HG03469 (cell line): ENCODE measurements around the gene UBXN2A.

Experiments
- ATAC-seq: cut with Tn5 transposase; IDR thresholded peaks from one replicate; pipeline ENCODE4 v1.9.1; 2021; ENCODE audit warnings: mild to moderate bottlenecking, moderate library complexity, moderate number of reproducible peaks; ENCODE audit not compliant: unreplicated experiment

Gene UBXN2A, protein sequence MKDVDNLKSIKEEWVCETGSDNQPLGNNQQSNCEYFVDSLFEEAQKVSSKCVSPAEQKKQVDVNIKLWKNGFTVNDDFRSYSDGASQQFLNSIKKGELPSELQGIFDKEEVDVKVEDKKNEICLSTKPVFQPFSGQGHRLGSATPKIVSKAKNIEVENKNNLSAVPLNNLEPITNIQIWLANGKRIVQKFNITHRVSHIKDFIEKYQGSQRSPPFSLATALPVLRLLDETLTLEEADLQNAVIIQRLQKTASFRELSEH

DNA sequence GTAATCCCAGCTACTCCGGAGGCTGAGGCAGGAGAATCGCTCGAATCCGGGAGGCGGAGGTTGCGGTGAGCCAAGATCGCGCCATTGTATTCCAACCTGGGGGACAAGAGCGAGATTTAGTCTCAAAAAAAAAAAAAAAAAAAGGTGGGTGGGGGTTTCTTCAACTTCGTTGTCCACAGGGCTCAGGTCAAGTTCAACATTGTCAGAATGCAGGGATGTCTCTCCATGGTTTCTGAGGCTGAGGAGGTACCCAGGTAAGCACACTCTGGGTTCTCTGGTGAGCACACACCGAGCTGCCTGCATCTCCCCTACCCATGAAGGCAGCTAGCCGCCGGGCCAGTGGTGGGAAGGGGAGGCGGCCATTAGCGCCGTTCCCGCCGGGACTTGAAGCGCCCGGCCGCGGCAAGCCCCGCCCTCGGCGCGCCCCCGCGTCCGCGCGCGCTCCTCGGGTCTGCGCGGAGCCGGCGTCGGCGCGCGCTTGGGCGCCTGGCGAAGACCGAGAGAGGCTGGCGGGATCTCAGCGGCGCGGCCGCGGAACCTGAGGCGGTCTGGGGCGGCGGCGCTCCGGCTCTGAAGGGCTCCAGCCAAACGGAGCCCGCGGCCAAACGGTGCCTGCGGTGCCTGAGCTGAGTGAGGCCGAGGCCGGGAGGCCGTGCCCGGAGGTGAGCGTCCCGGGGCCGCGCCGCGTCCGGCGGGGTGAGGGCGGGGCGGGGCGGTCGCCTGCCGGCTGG is at the start of gene UBXN2A:
Gene UBXN2A, plus strand, starts transcription at position 477 of the 731 bp plus-strand sequence. CDS start 17,852 bp downstream, outside the sequence.
- peak; percentile 52 for ATAC-seq

DNA sequence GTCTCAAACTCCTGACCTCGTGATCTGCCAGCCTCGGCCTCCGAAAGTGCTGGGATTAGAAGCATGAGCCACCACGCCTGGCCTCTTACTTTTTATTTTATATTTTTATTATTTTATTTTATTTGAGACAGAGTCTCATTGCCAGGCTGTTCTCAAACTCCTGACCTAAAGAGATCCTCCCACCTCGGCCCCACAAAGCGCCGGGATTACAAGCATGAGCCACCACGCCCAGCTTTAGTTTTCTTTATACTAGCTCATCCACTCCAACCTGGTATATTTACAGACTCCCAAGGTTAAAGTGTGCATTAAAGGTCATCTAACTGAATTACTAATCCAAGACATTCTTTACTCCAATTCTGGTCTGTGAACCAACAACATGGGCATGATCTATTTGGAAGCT is 40.1 kb upstream of the UBXN2A start:
- no peak for ATAC-seq

DNA sequence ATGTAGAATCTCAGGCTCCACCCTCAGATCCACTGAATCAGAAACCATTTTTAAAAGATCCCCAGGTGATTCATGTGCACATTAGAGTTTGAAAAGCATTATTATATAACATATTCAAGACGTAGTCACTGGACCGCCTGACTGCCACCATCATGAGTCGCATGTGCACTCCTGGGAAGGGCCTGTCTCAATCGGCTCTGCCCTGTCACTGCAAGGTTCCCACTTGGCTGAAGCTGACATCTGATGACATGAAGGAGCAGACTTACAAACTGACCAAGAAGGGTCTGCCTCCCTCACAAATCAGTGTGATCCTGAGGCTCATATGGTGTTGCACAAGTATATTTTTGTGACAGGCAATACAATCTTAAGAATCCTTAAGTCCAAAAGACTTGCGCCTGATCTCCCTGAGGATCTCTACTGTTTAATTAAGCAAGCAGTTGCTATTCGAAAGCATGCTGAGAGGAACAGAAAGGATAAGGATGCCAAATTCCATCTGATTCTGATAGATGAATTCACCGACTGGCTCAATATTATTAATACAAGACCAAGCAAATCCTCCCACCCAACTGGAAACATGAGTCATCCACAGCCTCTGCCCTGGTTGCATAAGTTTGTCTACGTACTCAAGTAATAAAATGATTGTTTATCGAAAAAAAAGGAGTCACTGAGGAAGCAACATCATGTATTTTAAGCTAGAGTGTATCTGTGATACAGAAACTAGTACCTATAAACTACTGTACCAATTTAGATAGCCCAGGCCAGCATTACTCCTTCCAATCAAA is 39.5 kb upstream of the UBXN2A start:
- ATAC-seq = no peak

DNA sequence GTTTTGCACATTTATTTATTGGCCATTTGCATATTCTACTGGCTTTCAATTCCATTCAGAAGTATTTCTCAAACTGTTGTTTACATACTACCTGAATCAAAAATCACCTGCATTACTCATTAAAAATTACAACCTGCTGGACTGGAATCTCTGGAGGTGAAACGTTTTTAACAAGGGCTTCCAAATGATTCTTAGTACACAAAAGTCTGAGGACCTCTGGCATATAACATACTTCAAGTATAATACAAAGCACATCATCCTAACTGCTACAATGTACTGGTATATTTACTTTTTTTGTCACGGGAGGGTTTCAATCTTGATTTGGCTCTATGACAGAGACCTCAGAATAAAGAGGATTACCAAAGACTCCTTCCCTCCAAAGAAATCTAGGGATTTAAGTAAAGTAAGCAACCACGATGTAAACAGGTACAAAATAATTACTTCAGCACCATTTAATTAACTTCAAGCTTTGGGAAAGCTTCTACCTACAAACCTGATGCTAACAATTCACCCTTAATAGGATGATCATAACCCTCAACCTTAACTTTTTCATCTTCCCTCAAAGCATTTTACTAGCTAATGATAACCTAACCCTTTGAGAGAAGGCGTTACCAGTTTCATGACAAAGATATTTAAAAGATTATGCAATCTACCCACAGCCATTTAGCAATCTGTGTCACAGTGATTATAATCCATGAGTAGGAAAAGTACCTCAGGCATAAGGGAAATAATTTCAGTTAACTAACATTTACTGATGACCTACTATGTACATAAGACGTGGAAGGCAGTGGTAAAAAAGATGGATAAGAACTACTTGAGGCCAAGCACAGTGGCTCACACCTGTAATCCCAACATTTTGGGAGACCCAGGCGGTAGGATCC is 38.1 kb upstream of the UBXN2A start:
- ATAC-seq = no peak

DNA sequence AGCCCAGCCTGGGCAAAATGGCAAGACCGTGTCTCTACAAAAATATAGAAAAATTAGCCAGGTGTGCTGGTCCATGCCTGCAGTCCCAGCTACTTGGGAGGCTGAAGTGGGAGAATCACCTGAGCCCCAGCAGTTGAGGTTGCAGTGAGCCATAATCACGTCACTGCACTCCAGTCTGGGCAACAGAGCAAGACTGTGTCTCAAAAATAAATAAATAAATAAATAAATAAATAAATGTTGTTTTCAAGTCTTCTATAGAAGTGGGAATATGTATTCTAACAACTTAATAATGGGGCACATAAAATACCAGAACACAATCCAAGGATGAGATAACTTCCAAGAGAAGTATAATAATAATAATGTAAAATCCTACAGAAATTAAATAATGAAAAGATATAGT is 37.2 kb upstream of the UBXN2A start:
- no peak for ATAC-seq

DNA sequence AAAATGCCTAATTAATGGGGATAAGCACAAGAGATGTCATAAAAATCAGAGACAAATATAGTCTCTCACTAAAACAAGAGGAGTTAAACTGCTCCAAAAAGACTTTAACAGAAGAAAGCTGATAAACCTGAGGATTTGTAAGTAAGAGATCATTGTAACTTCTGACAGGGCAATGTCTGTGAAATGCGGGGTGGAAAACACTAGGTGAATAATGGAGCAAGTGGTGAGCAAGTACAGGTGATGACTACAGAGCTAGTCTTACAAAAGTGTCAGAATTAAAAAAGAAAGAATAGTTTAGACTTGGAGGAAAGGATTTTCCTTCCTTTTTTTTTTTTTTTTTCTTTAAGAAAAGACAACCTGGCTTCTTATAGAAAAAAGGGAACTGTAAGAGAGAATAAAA is 36.0 kb upstream of the UBXN2A start:
- no peak for ATAC-seq

DNA sequence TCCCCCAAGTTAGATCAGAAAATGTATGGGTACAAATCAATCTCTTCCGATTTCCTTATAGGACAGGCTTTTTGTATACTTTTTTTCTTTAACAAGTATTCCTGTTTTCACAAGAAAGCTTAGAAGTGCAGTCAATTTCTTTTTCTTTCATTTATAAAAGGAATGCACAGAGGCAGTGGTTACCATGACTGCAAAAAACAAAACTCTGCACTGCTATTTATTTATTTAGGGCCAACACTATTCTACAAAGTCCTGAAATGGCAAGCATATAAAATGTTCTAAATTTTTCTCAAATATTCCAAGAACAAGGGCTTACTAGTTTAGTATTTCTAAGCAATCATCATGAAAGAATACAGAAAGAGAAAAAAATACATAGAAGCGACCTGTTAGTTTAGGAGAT is 35.6 kb upstream of the UBXN2A start:
- ATAC-seq = no peak

DNA sequence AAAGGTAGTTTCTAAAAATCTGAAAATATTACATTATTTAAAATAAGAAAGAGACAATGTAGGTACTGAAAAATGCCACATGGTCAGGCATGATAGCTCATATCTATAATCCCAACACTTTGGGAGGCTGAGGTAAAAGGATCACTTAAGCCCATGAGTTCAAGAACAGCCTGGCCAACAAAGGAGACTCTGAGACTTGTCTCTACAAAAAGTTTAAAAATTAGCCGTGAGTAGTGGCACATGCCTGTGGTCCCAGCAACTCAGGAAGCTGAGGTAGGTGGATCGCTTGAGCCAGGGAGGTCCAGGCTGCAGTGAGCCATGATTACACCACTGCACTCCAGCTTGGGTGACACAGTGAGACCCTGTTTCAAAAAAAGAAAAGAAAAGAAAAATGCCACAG is 35.1 kb upstream of the UBXN2A start:
- no peak for ATAC-seq

DNA sequence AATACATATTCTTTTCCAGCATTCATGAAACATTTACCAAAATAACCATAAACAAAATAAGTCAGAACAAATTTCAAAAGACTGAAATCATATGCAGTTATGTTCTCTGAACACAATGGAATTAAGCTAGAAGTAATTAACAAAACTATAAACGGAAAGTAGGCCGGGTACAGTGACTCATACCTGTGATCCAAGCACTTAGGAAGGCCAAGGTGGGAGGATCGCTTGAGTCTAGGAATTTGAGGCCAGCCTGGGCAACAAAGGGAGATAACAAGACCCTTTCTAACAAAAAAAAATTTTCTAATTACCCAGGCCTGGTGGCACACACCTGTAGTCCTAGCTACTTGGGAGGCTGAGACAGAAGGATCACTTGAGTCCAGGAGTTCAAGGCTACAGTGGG is 28.2 kb upstream of the UBXN2A start:
- ATAC-seq = no peak

DNA sequence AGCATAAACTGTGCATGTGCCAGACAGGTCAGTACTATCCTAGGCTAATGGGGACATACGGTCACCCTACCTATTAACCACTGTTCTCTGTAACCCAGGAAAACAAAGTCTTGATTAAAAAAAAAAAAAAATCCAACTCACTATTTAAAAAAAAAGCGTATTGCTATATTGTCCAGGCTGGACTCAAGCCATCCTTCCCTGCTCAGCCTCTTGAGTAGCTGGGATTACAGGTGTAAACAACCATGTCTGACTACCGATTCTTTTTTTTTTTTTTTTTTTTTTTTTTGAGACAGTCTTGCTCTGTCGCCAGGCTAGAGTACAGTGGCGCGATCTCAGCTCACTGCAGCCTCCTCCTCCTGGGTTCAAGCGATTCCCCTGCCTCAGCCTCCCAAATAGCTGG is 24.9 kb upstream of the UBXN2A start:
- no peak for ATAC-seq

DNA sequence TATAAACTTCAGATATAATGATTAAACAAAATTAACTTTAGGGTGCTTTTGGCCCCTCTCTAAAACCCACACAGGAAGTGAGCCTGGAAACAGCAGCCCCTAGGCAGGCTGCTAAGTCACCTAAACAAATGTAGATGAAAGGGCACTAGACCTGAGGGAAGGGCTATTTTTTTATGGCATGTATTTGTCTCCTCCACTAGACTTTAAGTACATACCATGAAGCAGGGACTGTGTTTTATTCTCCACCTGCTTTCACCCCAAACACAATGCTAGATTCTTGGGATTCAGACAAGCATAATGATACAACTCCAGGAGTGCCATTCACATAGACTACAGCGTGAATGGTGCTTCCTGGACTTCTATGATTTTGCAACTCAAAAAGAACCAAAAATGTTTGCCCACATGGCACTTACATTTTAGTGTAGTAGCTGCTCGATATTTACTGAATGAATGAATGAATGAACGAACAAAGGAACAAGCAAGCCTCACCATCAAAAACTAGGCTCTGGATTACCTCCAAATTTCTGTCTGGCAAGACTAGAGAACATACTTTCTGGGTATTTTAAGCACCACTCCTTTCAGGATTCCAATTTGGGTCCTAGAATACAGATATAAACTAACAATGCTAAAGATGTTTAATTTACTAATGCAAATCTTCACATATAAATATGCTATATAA is 23.4 kb upstream of the UBXN2A start:
- no peak for ATAC-seq

DNA sequence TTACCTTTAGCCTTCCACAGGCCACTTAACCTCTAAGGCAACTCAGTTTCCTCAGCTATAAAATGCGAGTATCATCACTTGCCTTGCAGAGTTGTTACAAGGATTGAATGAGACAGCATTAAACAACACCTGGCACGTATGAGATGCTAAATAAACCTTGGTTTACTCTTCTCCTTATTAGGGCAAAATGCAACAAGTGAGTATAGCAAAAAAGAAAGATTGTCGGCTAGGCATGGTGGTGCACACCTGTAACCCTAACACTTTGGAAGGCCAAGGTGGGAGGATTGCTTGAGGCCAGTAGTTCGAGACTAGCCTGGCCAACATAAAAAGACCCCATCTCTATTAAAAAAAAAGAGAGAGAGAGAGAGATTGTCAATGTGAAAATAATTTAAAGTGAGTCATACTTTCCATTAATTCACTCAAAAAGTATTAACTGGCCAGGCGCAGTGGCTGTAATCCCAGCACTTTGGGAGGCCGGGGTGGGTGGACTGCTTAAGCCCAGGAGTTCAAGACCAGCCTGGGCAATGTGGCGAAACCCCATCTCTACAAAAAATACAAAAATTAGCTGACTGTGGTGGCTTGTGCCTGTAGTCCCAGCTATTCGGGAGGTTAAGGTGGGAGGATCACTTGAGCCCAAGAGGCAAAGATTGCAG is 21.3 kb upstream of the UBXN2A start:
- ATAC-seq = no peak

DNA sequence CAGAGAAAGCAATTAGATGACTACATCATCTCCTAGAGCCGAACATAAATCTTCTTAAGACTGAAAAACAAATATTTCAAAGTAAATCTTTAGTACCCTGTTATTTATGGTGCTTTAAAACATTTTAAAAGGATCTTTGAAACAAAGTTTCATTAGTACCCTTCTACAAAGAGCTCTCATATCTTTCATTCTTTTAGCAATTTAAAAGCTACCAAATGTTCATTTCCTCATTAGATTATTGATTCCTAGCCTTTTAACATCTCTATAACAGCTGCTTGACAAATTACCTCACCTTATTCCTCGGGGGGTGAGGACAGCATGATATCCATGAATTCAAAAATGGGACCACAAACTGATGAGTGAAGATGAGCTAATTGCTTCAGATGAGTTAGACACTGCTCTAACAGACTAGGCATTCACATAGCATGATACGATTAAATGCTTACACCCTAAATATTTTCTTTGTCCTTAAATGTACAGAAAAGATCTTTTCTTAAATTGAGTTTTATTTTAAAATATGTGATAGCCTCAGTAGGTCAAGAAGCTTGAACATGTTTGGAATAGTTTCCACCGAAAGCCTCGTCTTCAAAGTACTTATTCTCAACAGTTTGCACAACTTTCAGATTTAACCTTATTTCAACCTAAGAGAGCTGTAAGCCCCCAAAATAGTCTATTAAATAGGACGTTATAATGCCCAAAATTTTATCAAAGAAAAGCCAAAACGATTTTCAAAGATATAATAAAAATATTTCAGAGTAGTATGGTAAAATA is 15.5 kb upstream of the UBXN2A start:
- no peak for ATAC-seq

DNA sequence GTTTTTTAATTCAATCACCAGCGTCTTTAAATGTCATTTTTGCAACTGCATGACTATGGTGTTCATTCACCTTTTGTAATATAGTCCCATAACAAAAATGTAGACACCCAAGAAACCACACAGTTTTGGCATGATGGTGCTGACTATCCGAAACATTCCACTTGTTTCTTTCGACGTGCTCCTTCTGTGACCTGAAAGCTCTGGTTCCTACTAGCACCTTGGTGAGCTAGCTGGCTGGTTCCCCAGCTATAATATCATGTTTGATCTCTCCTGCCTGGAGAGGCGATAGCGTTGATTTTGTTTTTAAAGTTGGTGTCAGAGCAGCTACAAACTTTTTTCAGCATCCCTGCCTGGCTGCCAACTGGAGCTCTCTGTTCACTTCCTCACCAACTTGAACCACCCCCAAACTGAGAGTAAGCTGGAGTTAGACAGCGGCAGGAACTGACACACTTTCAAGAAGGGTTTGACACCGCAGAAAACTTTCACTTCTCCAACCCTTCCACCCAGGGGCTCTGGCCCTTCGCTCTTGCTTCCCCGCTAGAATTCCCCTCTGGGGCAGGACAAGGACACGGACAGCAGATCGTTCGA is 14.5 kb upstream of the UBXN2A start:
- peak; percentile 33 for ATAC-seq

DNA sequence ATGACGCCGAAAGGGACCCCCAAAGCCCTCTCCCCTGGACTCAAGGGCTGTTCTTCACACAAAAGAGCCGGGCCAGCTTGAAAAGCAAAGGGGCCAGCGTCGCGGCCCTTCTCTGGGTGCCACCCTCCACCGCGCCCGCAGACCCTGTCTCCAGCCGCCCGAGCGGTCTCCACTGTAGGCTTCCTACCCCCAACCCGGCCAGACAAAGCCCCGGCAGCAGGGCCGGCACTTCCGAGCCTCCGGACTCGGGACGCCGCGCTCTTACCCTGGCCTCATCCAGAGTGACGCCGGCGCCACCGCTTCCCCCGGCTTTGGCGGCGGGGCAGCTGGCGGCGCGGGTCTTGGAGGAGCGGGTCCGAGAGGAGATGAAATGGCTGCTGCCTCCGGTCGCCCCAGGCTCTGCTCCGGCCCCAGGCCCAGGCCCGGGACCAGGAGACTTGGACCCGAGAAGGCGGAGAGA is 13.9 kb upstream of the UBXN2A start:
- peak; percentile 10 for ATAC-seq

DNA sequence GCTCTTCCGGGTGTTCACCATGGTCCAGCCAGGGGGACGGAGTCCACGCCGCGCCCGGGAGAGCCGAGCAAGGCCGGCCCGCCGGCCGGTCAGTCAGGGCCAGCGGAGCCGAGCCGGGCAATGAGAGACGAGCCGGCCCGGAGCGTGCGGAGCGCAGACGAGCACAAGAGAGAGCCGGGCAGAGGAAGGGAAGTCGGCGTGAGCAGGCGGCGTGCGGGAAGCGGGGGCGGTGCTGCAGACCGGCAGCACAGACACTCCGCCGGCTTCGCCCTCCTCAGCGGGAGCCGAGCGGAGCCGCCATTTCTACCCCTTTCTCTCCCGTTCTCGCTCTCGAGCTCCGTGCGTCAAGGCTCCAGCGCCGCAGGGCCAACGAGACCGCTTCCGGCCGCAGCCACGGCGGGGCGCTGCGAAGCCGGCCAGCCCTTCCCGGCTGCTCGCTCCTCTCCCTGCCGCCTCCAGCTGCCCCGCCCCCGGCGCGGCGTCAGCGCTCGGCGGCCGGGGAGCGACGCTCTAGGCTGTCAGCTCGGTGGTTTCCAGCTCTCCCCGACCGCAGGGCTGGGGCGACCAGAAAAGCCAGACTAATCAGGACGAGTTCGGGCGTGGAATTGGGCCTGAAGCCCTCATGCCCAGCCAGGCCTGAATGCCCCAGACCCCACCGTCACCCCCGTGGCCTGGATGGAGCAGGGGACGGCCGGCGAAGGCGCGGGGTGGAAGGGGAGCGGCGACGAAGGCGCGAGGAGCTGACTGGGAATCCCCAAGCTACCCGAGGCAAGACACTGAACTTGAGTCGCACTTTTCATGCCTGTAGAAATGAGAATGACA is 13.3 kb upstream of the UBXN2A start, which contains the start of gene ATAD2B:
Gene ATAD2B, minus strand, starts transcription at position 374 of the 822 bp plus-strand sequence. Its CDS starts 353 bp downstream, at position 21.
- ATAC-seq = peak; percentile 75

DNA sequence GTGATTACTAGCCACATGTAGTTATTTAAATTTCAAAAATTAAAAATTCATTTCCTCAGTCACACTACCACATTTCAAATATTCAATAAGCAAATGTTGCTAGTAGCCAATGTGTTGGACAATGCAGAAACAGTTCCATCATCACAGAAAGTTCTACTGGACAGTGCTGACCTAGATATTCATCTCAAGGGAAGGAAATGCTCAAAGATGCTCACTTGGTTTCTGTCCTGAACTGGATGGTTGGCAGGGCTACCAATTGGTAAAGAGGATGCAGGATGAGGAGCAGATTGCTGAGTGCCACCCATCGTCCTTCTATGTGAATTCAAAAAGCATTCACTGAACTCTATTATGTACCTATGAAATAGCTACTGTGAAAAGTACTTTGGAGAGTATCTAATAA is 6.0 kb upstream of the UBXN2A start:
- no peak for ATAC-seq
